CD4-positive, alpha-beta T cell treated with Interleukin-12 subunit alpha and Interleukin-12 subunit beta, for 1 hour (primary cell): ENCODE data around the gene PDCL3.

ENCODE experiments used
- DNase-seq: peaks from one replicate; pipeline ENCODE4 v3.0.0-alpha.2; 2020

PDCL3 gene

DNA sequence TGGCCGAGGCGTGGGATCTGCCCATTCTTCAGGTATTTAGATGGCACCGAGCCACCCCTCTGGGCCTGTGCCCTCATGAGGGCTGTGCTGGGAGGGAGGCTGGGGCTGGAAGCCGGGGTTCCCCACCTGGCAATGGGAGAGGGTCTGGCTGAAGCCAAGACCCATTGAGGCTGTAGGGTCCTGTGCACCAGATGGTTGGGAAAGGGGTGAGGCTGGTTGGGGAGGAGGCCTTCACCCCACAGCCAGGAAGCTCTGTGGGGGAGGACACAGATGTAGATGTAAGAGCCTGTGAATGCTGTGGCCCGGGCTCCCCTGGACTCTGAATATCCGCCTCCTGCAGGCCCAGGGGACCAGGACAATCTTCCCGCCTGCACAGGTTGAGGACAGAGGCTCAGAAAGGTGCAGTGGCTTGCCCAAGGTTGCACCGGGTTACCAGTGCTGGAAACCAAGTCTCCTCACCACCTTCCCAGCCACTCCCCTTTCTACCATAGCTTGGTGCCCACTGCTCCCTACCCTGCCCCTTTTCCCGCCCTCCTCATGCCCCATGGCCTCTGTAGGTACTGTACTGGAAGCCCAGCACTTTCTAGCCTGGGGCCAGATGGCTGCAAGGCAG, 49.7 kb downstream of the PDCL3 start:
- DNase-seq, result no peak

DNA sequence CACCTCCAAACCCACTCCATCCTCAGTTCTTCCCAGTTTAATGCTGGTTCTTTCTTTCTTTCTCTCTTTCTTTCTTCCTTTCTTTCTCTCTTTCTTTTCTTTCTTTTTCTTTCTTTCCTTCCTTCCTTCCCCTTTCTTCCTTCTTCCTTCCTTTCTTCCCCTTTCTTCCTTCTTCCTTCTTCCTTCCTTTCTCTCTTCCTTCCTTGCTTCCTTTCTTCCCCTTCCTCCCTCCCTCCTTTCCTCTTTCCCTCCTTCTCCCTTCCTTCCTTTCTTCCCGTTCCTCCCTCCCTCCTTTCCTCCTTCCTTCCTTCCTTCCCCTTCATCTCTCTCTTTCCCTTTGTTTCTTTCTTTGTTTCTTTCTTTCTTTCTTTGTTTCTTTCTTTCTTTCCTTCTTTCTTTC, 50.9 kb downstream of the PDCL3 start:
- DNase-seq, result no peak

DNA sequence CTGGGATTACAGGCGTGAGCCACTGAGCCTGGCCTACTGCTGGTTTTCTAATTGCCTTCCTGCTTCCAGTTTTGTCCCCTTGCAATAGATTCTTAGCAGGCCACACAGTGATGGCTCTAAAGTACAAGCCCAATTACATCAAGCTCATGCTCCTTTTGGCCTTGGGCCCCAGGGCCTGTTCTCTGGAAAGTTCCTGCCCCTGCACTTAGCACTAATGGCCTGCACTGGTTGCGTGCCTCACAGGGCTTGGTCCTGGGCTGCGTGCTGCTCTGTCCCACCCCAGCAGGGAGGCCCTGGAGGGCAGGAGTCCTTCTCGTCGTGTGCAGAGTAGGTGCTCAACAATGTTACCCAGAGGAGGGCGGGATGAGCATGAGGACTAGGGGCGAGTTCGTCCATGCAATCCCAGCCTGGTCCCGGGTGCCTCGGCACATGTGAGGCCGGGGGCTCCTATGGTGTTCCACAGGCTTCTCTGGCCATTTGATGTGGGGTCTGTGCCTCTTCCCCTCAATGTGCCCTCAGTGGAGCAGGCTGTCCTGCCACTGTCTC, 51.7 kb downstream of the PDCL3 start:
- DNase-seq, result no peak

DNA sequence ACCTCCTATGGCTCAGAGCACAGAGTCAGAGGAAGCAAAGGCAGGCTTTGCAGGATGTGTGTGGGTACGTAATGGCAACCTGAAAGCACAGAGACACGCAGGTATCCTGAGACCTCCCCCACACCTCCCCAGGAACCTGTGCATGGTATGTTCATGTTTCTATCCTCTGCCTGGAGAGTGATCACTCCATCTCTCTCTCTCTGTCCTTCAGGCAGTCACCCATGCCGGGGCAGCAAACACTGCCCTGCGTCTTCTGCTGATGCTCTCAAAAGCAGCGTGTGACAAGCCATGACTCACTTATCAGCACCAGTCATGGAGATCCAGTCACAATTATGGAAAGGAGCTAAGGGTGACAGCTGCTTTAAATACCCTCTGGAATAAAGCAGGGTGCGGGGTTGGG, 52.7 kb downstream of the PDCL3 start:
- no peak for DNase-seq

DNA sequence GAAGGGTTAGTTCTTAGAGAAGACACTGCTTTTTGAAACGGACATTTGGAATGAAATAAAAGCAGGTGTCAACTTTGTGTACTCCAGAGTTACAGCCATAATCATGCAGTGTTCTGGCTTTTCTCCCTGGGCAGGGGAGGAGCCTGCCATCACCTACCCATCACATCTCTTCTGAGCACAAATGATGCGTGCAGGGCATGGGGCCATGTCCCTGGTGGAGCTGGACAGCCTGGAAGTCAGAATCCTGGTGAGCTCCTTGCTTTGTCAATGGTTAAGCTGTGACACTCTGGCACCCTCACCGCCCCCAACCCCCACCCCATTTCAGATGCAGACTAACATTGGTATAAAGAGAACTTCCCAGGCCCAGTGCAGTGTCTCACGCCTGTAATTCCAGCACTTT, 53.1 kb downstream of the PDCL3 start:
- DNase-seq, result no peak

DNA sequence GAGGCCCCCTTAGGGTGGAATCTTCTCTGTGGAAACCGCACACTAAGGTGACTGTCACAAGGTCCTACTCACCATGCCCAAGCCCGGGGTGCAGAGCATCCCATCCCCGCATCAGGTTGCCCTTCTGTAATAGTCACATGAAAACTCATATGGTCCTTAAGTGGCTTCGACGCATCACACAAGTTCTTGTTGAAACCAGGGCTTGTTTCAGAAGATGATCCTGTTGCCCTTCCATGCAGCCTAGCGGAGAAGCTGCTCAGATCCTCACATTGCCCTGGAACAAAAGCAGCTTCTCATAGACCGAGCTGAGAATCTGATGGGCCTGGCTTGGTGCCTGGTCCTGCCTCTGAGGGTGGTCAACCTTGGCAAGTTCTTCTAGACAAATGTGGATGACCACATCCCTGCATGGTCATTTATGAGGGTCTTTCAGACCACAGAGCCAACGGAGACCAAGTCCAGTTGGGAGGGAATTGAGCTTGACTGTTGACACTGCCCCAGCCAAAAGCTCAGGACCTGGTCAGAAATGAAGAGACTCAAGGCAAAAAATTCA, 54.1 kb downstream of the PDCL3 start:
- DNase-seq, result no peak

DNA sequence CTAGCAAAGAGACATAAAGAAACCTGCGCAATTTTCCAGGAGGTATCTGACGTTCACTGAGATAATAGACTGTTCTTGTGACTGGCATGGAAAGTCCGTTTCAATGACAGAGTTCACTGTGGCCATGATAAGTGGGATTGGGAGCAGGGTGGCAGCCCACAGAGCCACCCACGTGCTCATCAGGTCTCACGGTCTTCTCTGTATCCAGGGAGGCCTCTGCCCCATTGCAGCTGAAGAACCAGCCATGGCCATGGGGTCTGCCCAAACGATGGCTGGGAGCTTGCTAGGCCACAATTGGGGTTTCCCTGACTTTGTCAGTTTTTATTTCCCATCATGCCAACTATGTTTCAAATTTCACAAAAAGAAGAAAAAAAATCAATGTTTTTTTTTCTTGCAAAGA, 57.2 kb downstream of the PDCL3 start:
- no peak for DNase-seq

DNA sequence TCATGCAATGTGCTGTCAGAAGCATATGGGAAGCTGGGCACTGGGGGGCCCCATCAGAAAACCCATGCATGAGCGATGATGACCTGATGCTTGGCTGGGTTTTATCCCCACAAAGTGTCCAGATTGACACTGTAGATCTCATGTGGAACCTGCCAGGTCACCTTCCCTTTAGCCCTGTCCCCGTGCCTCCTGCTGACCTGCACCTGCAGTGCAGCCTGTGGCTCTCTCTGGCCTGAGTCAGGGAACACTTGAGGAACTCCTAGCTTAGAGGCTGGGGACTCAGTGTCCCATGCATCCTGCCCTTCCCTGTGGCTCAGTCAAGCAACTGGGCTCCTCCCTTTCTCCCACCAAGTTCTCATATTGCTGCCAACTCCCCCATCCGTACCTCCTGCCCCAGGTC, 57.7 kb downstream of the PDCL3 start:
- DNase-seq, result no peak

DNA sequence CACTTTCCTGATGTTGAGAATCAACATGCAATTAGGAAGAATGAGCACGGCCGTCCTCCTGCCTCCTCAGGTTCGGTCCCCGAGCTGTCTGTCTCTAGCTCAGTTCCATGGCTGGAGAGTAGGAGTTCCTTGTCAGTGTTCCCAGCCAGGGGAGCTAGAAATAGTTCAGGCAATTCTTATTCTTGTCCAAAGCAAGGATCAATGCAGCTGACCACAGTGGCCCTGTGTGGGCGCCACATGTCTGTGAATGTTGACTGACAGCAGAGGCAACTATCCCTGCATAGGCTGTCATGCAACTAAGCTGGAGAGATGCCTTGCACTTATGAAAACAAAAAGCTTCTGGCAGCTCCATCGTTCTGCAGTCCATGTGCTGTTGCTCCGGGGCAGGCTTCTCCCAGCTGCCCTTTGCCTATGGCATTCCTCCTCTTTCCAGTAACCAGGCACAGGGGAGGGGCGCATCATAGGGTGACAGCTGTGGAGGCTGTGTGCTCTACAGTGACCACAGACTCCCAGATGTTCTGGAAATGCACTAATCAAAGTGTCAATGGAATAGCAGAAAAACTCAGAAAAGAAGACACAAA, 58.7 kb downstream of the PDCL3 start:
- no peak for DNase-seq

DNA sequence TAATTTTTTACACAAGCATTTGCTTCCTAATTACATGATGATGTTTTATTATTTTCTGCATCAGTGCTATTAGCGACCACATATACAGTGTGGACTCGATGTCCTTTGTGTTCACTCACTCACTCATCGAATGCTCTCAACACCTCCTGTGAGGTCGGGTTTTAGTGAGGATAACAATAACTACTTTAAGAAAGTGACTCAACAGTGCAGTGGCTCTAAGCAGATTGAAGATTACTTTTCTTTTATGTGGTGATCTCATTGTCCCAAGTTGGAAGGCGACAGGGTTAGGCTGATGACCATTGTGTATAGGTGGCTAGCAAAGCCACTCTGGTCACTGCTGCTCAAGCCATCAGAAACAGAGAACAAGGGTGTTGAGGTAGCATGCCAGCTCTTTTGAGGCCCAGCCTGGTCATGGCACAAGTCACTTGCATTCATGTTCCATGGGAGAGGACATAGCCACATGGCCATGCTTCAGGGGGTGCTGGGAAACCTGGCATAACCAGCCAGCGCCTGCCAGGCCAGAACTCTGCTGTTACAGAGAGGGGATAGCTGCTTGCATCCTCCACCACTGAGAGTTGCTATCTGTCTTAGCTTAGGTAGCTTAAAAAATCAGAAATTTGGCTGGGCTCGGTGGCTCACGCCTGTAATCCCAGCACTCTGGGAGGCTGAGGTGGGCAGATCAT, 60.4 kb downstream of the PDCL3 start:
- no peak for DNase-seq

DNA sequence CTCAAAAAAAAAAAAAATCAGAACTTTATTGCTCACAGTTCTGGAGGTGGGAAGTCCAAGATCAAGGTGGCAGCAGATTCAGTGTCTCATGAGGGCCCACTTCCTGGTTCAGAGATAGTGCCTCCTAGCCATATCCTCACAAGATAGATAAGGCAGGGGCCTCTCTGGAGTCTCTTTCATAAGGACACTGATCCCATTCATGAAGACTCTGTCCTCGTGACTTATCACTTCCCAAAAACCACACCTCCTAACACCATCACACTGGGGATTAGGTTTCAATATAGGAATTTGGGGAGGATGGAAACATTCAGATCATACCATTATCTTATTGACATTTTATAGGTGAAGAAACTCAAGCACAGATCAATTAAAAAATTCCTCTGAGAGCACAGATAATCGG, 61.1 kb downstream of the PDCL3 start:
- no peak for DNase-seq

DNA sequence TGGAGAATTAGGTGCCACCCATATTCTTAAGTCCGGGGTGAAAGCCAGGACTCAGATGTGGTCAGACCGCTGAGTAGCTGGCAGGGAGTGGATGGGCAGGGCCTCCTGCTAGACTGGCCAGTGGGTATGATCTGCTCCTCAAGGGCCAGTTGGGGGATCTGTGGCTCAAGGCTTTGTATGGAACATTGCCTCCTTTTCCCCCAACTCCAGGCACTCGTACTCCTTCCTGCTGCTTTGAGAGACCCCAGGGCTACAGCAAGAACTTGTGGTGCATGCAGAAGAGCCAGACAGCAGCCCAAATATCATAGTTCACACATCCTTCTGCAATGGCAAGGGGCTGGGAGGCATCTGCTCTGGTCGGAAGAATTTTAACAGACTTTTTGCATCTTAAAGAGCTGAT, 61.7 kb downstream of the PDCL3 start:
- DNase-seq, result no peak

DNA sequence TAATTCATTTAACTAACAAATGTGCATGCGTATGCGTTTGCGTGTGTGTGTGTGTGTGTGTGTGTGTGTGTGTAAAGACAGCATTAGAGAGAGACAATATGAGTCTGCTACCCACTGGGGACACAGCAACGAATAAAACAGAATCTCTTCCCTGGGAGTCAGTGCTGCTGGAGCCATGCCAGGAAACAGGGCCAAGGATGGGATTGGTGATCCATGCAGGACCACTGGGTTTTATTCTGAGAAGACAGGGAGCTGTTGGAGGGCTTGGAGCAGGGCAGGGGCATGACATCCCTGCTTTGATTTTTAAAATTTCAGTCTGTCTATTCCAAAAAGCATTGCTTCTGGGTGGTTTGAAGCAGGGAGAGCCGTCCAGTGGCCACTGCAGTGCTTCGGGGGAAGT, 62.9 kb downstream of the PDCL3 start:
- DNase-seq, result no peak
